Measurements from ENCODE around the gene SNX3.
"Not testable (repeated sequence)": the region's sequence is repeated elsewhere in the genome, so short reads cannot be mapped to it uniquely, and the experiment has no call there.

Gene SNX3

DNA sequence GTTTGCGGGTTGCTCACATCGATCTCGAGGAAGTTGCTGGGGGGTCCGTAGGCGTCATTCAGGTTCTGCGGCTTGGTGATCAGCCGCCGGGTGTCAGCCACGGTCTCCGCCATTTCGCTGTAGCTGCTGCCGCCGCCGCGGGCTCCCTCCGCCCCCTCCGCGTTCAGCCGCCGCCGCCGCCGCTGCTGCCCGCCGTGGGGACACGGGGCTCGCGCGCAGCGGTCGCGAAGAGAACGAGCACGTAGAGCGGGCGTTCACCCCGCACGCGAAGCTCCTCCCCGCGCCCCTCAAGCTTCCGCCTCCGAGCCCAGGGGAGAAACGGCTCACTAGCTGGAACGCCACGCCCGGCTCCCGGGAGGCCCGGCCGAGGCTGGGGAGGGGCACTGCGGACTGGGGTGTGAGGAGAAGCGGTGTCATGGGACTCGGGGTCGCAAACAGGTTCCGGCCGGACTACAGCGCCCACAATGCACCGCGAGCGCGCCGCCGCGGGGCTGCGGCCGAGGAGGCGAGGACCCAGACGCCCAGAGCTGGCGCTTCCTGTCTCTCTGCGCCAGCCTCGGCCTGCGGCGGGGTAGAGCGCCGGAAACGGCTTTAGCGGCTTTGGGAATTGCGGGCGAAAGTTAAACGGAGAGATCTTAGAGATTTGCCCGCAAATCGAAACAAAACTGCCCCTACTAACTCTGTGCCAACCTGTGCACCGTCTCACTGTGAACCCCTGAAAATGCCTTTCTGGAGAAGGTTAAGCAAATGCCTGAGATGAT, at the start of gene SNX3:
Gene SNX3 (minus strand): TSS at position 232 of the 761 bp plus-strand sequence. CDS start 119 bp downstream, at position 113.
- Histone ChIP-seq H3K27ac (ENCODE audit: low read depth, low read length) (peak within 1 kb of the TSS; percentile 96), H3K9ac (ENCODE audit: low read length) (peak within 1 kb of the TSS; percentile 77), H3K4me1 (ENCODE audit: control insufficient read depth, insufficient read depth, low read length) (no peaks in the 10 kb centered on the region), H3K4me3 (ENCODE audit: low read length) (peak within 1 kb of the TSS; percentile 89), H3K36me3 (ENCODE audit: control insufficient read depth, insufficient read depth, low read length) (no peaks in the 10 kb centered on the region), H3K27me3 (ENCODE audit: control insufficient read depth, insufficient read depth, low read length) (no peaks in the 10 kb centered on the region)

DNA sequence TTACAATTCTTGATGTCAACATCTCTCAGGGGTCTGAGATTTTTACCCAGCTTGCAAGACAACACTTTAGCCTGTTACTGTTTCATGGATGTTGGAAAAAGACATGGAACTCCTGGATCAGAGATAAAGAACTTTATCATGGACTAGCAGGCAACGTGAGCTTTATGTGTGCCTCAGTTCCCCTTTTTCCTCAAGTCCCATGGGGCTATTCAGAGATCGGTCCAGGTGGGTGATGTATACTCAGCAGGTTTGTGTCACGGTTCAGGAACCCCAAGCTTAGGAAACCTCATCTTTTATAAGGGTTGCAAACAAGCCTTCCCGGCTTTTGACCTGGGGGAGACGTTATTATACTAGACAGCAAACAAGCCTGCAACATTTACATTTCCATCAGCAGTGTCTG, 49.0 kb upstream of the SNX3 start:
- no peaks in the 10 kb centered on the region for H3K4me1 ChIP-seq (ENCODE audit: control insufficient read depth, insufficient read depth, low read length)
- H3K27ac ChIP-seq (ENCODE audit: low read depth, low read length), result no peak overlapping the region
- H3K9ac ChIP-seq (ENCODE audit: low read length), result no peak overlapping the region
- no peaks in the 10 kb centered on the region for H3K36me3 ChIP-seq (ENCODE audit: control insufficient read depth, insufficient read depth, low read length)
- H3K27me3 ChIP-seq (ENCODE audit: control insufficient read depth, insufficient read depth, low read length), result no peaks in the 10 kb centered on the region
- H3K4me3 ChIP-seq (ENCODE audit: low read length), result no peak overlapping the region

- not testable (repeated sequence) for H3K4me3 ChIP-seq (ENCODE audit: low read length); H3K27ac ChIP-seq (ENCODE audit: low read depth, low read length); H3K36me3 ChIP-seq (ENCODE audit: control insufficient read depth, insufficient read depth, low read length); H3K4me1 ChIP-seq (ENCODE audit: control insufficient read depth, insufficient read depth, low read length); H3K9ac ChIP-seq (ENCODE audit: low read length); H3K27me3 ChIP-seq (ENCODE audit: control insufficient read depth, insufficient read depth, low read length)
Measured at GRCh38 chr6:108308641-108309040, 47.8 kb upstream of the SNX3 start.

- Histone ChIP-seq H3K4me3 (ENCODE audit: low read length) (no peak overlapping the region), H3K4me1 (ENCODE audit: control insufficient read depth, insufficient read depth, low read length) (no peaks in the 10 kb centered on the region), H3K27ac (ENCODE audit: low read depth, low read length) (no peak overlapping the region), H3K36me3 (ENCODE audit: control insufficient read depth, insufficient read depth, low read length) (no peaks in the 10 kb centered on the region), H3K27me3 (ENCODE audit: control insufficient read depth, insufficient read depth, low read length) (no peaks in the 10 kb centered on the region), H3K9ac (ENCODE audit: low read length) (no peak overlapping the region)
Measured at GRCh38 chr6:108304646-108305045, 43.8 kb upstream of the SNX3 start.

DNA sequence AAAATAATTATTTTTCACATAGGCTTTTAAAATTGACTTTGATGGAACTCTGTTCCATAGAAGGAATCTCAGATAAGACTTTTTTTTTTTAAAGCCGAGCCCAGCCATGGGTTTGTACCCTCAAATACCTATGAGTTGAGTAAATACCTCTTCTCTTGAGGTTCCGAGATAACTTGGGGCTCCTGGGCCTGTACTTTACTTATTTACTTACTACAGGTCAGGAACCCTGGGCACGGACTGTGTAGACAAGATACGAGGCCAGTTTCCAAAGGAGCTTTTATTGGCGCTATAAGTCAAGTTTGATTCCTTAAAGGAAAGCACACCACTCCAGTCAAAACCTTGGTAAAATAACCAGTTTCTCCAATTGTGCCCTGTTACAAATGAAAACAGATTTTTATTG, 41.5 kb upstream of the SNX3 start:
- Histone ChIP-seq H3K27me3 (ENCODE audit: control insufficient read depth, insufficient read depth, low read length) (no peaks in the 10 kb centered on the region), H3K4me3 (ENCODE audit: low read length) (no peak overlapping the region), H3K27ac (ENCODE audit: low read depth, low read length) (no peak overlapping the region), H3K36me3 (ENCODE audit: control insufficient read depth, insufficient read depth, low read length) (no peaks in the 10 kb centered on the region), H3K4me1 (ENCODE audit: control insufficient read depth, insufficient read depth, low read length) (no peaks in the 10 kb centered on the region), H3K9ac (ENCODE audit: low read length) (no peak overlapping the region)

- peak overlapping the region; percentile 86 for H3K27ac ChIP-seq (ENCODE audit: low read depth, low read length)
- no peak overlapping the region for H3K9ac ChIP-seq (ENCODE audit: low read length)
Measured at GRCh38 chr6:108295676-108296075, 34.8 kb upstream of the SNX3 start.

DNA sequence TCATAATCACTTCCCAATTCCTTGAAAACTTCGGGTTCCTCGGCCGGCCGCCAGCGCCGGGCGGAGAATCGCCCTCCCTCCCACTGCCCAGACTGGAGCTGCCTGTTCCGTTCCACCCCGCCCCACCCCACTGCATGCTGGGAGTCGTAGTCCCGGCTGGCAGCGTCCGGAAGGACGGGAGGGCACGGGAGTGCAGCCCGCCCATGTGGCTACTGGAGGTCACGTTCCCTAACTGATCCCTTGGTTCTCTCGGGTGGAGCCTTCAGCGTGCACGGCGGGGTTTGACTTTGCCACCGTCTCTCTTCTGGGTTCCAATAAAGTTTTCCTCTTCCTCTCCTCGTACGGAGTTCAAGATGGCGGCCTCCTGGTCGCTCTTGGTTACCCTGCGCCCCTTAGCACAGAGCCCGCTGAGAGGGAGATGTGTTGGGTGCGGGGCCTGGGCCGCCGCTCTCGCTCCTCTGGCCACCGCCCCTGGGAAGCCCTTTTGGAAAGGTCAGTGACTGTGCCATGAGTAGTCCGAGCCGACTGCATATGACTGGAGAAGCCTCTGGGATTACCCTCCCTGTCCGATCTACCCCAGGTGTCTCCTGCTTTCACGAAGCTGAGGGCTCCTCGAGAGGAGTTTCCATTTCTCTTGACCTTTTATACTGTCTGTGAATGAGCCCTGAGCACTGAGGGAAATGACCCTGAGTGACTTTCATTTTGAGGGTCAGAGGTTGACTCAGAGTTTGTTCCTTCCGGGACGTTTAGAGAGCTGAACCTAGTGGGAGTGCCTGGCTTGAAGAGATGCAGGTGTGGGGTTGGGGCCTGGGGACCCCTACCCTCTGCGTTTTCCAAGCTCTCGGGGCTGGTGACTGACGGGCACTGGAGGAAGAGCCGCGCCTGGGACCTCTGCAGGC, 34.1 kb upstream of the SNX3 start, which contains the start of gene AFG1L:
Gene AFG1L (plus strand): TSS at position 328 of the 899 bp plus-strand sequence. CDS start 26 bp downstream, at position 354.
- peak within 1 kb of the TSS; percentile 82 for H3K4me3 ChIP-seq (ENCODE audit: low read length)
- H3K9ac ChIP-seq (ENCODE audit: low read length), result peak within 1 kb of the TSS; percentile 99
- H3K27ac ChIP-seq (ENCODE audit: low read depth, low read length), result peak within 1 kb of the TSS; percentile 86
- no peaks in the 10 kb centered on the region for H3K27me3 ChIP-seq (ENCODE audit: control insufficient read depth, insufficient read depth, low read length)
- H3K36me3 ChIP-seq (ENCODE audit: control insufficient read depth, insufficient read depth, low read length), result no peaks in the 10 kb centered on the region
- H3K4me1 ChIP-seq (ENCODE audit: control insufficient read depth, insufficient read depth, low read length), result no peaks in the 10 kb centered on the region

More at GRCh38 chr6:108295676-108296075, 34.8 kb upstream of the SNX3 start:
- Histone ChIP-seq H3K4me1 (ENCODE audit: control insufficient read depth, insufficient read depth, low read length) (no peaks in the 10 kb centered on the region), H3K4me3 (ENCODE audit: low read length) (peak overlapping the region; percentile 82), H3K27me3 (ENCODE audit: control insufficient read depth, insufficient read depth, low read length) (no peaks in the 10 kb centered on the region), H3K36me3 (ENCODE audit: control insufficient read depth, insufficient read depth, low read length) (no peaks in the 10 kb centered on the region)

DNA sequence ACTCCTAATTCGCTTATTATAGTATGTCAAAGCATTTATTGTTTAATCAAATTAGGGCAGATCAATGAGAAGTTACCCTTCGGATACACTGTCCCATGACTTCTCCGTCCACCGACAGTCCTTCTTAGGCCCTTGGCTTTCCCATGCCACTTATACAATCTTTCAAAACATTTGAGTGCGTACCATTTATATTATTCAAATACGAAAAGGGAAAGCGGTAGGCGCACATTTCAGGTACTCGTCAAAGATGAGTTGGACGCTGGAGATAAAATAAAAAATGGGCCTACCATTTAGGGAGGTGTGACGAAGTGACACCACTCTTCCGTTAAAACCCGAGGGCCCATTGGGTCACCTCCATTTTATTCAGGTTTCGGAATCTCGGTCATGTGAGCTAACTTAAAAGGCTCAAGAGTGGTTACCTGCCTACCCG, 33.5 kb upstream of the SNX3 start:
- no peaks in the 10 kb centered on the region for H3K36me3 ChIP-seq (ENCODE audit: control insufficient read depth, insufficient read depth, low read length)
- peak overlapping the region; percentile 99 for H3K9ac ChIP-seq (ENCODE audit: low read length)
- H3K4me3 ChIP-seq (ENCODE audit: low read length), result peak overlapping the region; percentile 82
- H3K4me1 ChIP-seq (ENCODE audit: control insufficient read depth, insufficient read depth, low read length), result no peaks in the 10 kb centered on the region
- H3K27me3 ChIP-seq (ENCODE audit: control insufficient read depth, insufficient read depth, low read length), result no peaks in the 10 kb centered on the region
- H3K27ac ChIP-seq (ENCODE audit: low read depth, low read length), result peak overlapping the region; percentile 86

GRCh38 chr6:108293527-108294296, 32.9 kb upstream of the SNX3 start:
- H3K4me3 ChIP-seq (ENCODE audit: low read length), result peak overlapping the region; percentile 82
- no peak overlapping the region for H3K27ac ChIP-seq (ENCODE audit: low read depth, low read length)
- no peak overlapping the region for H3K9ac ChIP-seq (ENCODE audit: low read length)

DNA sequence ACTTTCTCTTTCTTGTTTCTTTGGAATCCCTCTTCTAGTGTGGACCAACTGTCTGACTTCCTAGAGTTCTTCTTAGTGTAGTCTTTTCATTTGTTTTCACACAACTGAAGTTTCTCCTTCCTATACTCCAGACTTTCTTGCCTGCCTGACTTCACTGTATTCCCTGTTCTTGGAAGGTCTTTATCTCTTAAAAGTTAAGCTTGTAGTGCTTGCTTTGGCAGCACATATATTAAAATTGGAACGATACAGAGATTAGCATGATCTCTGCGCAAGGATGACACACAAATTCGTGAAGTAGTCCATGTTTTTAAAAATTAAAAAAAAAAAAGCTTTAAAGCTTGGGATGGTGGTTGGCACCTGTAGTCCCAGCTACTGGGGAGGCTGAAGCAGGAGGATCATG, 31.7 kb upstream of the SNX3 start:
- H3K9ac ChIP-seq (ENCODE audit: low read length); H3K4me1 ChIP-seq (ENCODE audit: control insufficient read depth, insufficient read depth, low read length); H3K27ac ChIP-seq (ENCODE audit: low read depth, low read length); H3K4me3 ChIP-seq (ENCODE audit: low read length); H3K36me3 ChIP-seq (ENCODE audit: control insufficient read depth, insufficient read depth, low read length); H3K27me3 ChIP-seq (ENCODE audit: control insufficient read depth, insufficient read depth, low read length): not testable (repeated sequence)

More at GRCh38 chr6:108293527-108294296, 32.9 kb upstream of the SNX3 start:
- Histone ChIP-seq H3K27me3 (ENCODE audit: control insufficient read depth, insufficient read depth, low read length) (no peaks in the 10 kb centered on the region), H3K4me1 (ENCODE audit: control insufficient read depth, insufficient read depth, low read length) (no peaks in the 10 kb centered on the region), H3K36me3 (ENCODE audit: control insufficient read depth, insufficient read depth, low read length) (no peaks in the 10 kb centered on the region)

GRCh38 chr6:108291091-108291490, 30.3 kb upstream of the SNX3 start:
- Histone ChIP-seq H3K4me1 (ENCODE audit: control insufficient read depth, insufficient read depth, low read length) (no peaks in the 10 kb centered on the region), H3K9ac (ENCODE audit: low read length) (no peak overlapping the region), H3K27me3 (ENCODE audit: control insufficient read depth, insufficient read depth, low read length) (no peaks in the 10 kb centered on the region), H3K27ac (ENCODE audit: low read depth, low read length) (no peak overlapping the region), H3K4me3 (ENCODE audit: low read length) (no peak overlapping the region), H3K36me3 (ENCODE audit: control insufficient read depth, insufficient read depth, low read length) (no peaks in the 10 kb centered on the region)

DNA sequence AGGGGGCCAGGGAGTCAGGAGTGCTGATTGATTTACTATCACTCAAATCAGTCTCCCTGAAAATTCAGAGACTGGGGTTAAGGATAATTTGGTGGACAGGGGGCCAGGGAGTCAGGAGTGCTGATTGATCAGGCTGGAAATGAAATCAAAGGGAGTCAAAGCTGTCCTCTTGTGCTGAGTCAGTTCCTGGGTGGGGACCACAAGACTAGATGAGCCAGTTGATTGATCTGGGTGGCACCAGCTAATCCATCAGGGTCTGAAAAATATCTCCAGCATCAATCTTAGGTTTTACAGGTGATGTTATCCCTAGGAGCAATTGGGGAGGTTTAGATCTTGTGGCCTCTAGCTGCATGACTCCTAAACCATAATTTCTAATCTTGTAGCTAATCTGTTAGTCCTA, 27.9 kb upstream of the SNX3 start:
- Histone ChIP-seq H3K4me3 (ENCODE audit: low read length) (no peak overlapping the region), H3K27me3 (ENCODE audit: control insufficient read depth, insufficient read depth, low read length) (no peaks in the 10 kb centered on the region), H3K27ac (ENCODE audit: low read depth, low read length) (no peak overlapping the region), H3K4me1 (ENCODE audit: control insufficient read depth, insufficient read depth, low read length) (no peaks in the 10 kb centered on the region), H3K9ac (ENCODE audit: low read length) (no peak overlapping the region), H3K36me3 (ENCODE audit: control insufficient read depth, insufficient read depth, low read length) (no peaks in the 10 kb centered on the region)
